ENCODE measurements around the gene PDE6H.
A peak's percentile ranks its signal among the peaks of the same experiment; 100 is the strongest.

The PDE6H gene

DNA sequence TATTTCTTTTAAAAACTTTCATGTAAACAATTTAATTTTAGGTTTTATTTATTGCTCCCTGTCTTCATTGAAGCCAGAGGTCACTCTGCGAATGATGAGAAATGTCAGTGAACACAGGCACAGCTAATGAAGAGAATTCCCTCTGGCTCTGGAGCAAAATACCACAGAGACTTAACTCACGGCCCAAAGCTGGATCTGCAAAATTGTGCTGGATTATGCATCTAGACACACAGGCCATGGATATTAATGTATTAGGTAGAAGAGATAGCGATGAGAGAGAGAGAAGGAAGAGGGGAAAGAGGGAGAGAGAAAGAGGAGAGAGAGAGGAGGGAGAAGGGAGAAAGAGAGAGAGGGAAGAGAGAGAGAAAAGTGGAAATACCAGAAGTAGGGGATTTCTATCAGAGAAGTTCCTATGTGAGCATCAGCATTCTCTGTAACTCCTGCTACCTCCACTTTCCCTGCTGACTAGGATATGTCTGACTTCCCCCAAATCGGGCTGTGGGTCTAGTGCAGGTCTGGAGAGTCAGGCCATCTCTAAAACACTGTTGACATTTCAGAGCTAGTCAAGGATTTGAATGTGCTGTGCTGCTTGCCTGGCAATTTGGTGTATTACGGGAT, 15.2 kb upstream of the PDE6H start:
- no peak for DNase-seq (ENCODE audit: insufficient read length, low spot score)
- peak; percentile 82 for FAIRE-seq

DNA sequence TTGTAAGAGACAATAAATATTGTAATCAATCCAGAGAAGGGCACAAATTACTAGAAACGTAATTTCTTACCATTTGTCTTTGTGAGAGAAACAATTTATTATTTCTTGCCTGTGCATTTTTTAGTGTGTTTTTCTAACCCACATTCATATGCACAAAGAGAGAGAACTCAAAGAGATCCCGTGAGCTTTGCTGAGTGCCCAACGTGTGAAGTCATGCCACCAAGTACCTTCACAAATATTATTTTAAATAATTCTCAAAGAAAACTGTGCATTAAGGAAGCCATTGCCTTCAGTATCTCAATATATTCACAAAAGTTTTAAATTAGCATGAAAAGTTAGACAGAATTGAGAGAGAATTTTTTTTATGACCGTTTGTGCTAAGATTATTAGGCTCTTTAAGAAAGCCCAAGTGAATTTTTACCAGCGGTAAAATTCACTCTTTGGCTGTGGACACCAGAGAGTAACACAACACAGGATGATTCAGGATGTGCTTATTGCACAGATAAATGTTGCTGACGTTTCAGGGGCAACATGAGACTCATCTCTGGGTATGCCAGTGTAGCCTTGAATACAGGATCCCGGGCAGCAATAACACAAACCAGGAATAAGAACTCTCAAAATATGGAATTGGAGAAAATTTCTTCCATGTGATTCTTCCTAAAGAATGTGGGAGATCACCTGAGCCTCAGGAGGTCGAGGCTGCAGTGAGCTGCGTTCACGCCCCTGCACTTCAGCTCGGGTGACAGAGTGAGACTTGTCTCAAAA, 14.3 kb upstream of the PDE6H start:
- TF ChIP-seq SPI1 (IDR thresholded peaks at IDR 0.05; ENCODE audit: low read depth, low read length), result no peak
- TF ChIP-seq POLR2A (IDR thresholded peaks at IDR 0.05; ENCODE audit: low read depth, low read length), result no peak
- no peak for TF ChIP-seq TAF1 (IDR thresholded peaks at IDR 0.05; ENCODE audit: low read depth, low read length)
- TF ChIP-seq PAX5 (IDR thresholded peaks at IDR 0.05; ENCODE audit: insufficient read depth, low read length, severe bottlenecking), result no peak
- TF ChIP-seq POLR2AphosphoS5 (IDR thresholded peaks at IDR 0.05; ENCODE audit: low read depth, low read length), result no peak
- no peak for TF ChIP-seq POU2F2 (IDR thresholded peaks at IDR 0.05; ENCODE audit: low read depth, low read length)
- FAIRE-seq (peak; percentile 26), DNase-seq (ENCODE audit: insufficient read length, low spot score) (no peak)

More for the DNA sequence above, 15.2 kb upstream of the PDE6H start:
- no peak; the same call in 1 of the 2 replicates for TF ChIP-seq POLR2A (IDR thresholded peaks at IDR 0.05; ENCODE audit: low read depth, low read length)

GRCh38 chr12:14959126-14959440, 13.8 kb upstream of the PDE6H start:
- TF ChIP-seq POLR2A (IDR thresholded peaks at IDR 0.05; ENCODE audit: low read depth, low read length) (no peak), POU2F2 (IDR thresholded peaks at IDR 0.05; ENCODE audit: low read depth, low read length) (no peak), TAF1 (IDR thresholded peaks at IDR 0.05; ENCODE audit: low read depth, low read length) (no peak), SPI1 (IDR thresholded peaks at IDR 0.05; ENCODE audit: low read depth, low read length) (no peak), POLR2AphosphoS5 (IDR thresholded peaks at IDR 0.05; ENCODE audit: low read depth, low read length) (no peak), PAX5 (IDR thresholded peaks at IDR 0.05; ENCODE audit: insufficient read depth, low read length, severe bottlenecking) (no peak)
- DNase-seq (ENCODE audit: insufficient read length, low spot score) (no peak), FAIRE-seq (no peak)

- DNase-seq (ENCODE audit: insufficient read length, low spot score), result no peak
- peak; percentile 84 for FAIRE-seq
Observed at GRCh38 chr12:14959463-14959862, 13.4 kb upstream of the PDE6H start.

GRCh38 chr12:14959916-14960496, 12.8 kb upstream of the PDE6H start:
- TF ChIP-seq PAX5 (IDR thresholded peaks at IDR 0.05; ENCODE audit: insufficient read depth, low read length, severe bottlenecking), result no peak
- peak; percentile 38; the same call in 1 of the 2 replicates for TF ChIP-seq POLR2AphosphoS5 (IDR thresholded peaks at IDR 0.05; ENCODE audit: low read depth, low read length)
- TF ChIP-seq POU2F2 (IDR thresholded peaks at IDR 0.05; ENCODE audit: low read depth, low read length), result no peak
- no peak for TF ChIP-seq TAF1 (IDR thresholded peaks at IDR 0.05; ENCODE audit: low read depth, low read length)
- TF ChIP-seq POLR2A (IDR thresholded peaks at IDR 0.05; ENCODE audit: low read depth, low read length), result peak; percentile 51; the same call in 1 of the 2 replicates
- no peak for TF ChIP-seq SPI1 (IDR thresholded peaks at IDR 0.05; ENCODE audit: low read depth, low read length)
- peak; percentile 20 for FAIRE-seq

More at GRCh38 chr12:14959463-14959862, 13.4 kb upstream of the PDE6H start:
- no peak for TF ChIP-seq POU2F2 (IDR thresholded peaks at IDR 0.05; ENCODE audit: low read depth, low read length)
- TF ChIP-seq POLR2AphosphoS5 (IDR thresholded peaks at IDR 0.05; ENCODE audit: low read depth, low read length), result no peak
- no peak for TF ChIP-seq POLR2A (IDR thresholded peaks at IDR 0.05; ENCODE audit: low read depth, low read length)
- TF ChIP-seq PAX5 (IDR thresholded peaks at IDR 0.05; ENCODE audit: insufficient read depth, low read length, severe bottlenecking), result no peak
- TF ChIP-seq TAF1 (IDR thresholded peaks at IDR 0.05; ENCODE audit: low read depth, low read length), result no peak
- TF ChIP-seq SPI1 (IDR thresholded peaks at IDR 0.05; ENCODE audit: low read depth, low read length), result no peak

DNA sequence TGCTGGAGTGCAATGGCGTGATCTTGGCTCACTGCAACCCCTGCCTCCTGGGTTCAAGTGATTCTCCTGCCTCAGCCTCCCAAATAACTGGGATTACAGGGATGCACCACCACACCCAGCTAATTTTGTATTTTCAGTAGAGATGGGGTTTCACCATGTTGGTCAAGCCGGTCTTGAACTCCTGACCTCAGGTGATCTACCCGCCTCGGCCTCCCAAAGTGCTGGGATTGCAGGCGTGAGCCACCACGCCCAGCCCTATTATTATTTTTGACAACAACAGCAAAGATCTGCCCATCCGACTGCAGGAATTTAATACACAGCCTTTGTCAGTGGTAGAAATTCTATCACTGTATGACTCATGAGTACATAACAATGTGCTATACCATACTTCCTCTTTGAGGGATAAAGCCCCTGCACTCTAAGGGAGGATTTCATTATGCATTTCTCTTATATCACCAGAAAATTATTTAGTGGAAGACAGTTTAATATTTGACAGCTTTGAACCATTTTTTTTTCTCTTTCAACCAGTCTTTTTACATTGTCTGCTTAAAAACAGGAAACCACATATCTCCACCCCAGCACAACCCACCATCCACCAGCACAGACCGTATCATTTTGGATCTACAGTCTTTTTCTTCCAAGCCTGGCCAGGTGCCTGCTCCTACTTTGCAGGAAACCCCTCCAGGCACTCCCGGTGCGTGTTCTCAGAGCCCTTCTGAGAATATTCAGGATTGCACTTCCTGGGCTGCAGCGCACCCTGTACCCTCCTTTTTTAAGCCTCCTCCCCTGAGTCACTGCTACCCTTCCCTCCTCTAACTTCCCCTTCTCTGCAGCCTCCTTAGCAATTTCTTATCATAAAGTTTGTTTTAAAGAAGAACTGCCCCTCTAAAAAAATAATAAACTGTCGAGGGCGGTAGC, 12.0 kb upstream of the PDE6H start:
- FAIRE-seq (peak; percentile 90), DNase-seq (ENCODE audit: insufficient read length, low spot score) (no peak)
- no peak for TF ChIP-seq PAX5 (IDR thresholded peaks at IDR 0.05; ENCODE audit: insufficient read depth, low read length, severe bottlenecking)
- no peak for TF ChIP-seq POU2F2 (IDR thresholded peaks at IDR 0.05; ENCODE audit: low read depth, low read length)
- TF ChIP-seq TAF1 (IDR thresholded peaks at IDR 0.05; ENCODE audit: low read depth, low read length), result 0 out of 2 replicates have a peak, but pooled peaks have one; percentile 5
- no peak for TF ChIP-seq POLR2A (IDR thresholded peaks at IDR 0.05; ENCODE audit: low read depth, low read length)
- no peak for TF ChIP-seq POLR2AphosphoS5 (IDR thresholded peaks at IDR 0.05; ENCODE audit: low read depth, low read length)
- TF ChIP-seq SPI1 (IDR thresholded peaks at IDR 0.05; ENCODE audit: low read depth, low read length), result no peak

More at GRCh38 chr12:14959916-14960496, 12.8 kb upstream of the PDE6H start:
- no peak for DNase-seq (ENCODE audit: insufficient read length, low spot score)

DNA sequence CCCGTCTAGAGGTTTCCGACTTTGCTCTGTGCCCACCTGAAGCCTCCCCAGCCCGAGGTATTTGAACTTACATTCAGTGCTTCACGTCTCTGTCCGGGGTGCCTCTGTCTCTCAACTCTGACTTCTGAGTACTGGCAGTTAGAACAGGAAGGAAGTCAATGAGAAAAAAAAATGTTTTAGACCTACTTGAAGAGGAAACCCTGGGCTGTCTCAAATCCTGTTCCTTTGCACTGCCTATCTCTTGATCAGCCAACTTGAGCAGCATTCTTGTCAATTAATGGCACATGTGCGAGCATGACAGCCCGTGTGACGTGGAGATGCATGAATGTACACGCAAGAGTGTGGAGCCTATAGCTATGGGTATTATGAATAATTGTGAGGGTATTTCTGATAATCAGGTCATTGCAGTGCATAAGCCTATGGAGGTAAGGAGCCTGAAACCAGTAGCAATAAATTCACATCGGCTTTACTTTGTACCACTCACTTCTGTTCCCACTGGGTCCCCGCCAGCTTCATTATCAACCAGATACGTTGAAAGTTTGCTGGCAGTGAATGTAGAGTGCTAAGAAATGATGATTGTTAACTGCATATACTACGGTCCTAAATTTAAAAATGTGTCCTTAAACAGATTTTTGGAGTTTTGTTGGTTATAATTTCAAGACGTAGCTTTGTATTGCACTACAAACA, 11.2 kb upstream of the PDE6H start, which contains the start of gene ARHGDIB:
TSS of gene ARHGDIB (minus strand) at position 136 of the 687 bp plus-strand sequence. CDS start 10,889 bp downstream, outside the sequence.
- TF ChIP-seq POLR2A (IDR thresholded peaks at IDR 0.05; ENCODE audit: low read depth, low read length), result peak; percentile 16; the same call in 1 of the 2 replicates
- peak; percentile 68; the same call in 1 of the 2 replicates for TF ChIP-seq POU2F2 (IDR thresholded peaks at IDR 0.05; ENCODE audit: low read depth, low read length)
- TF ChIP-seq PAX5 (IDR thresholded peaks at IDR 0.05; ENCODE audit: insufficient read depth, low read length, severe bottlenecking), result no peak
- TF ChIP-seq TAF1 (IDR thresholded peaks at IDR 0.05; ENCODE audit: low read depth, low read length), result peak; percentile 43
- TF ChIP-seq POLR2AphosphoS5 (IDR thresholded peaks at IDR 0.05; ENCODE audit: low read depth, low read length), result 0 out of 2 replicates have a peak, but pooled peaks have one; percentile 54
- peak; percentile 61 for TF ChIP-seq SPI1 (IDR thresholded peaks at IDR 0.05; ENCODE audit: low read depth, low read length)
- DNase-seq (ENCODE audit: insufficient read length, low spot score) (no peak), FAIRE-seq (peak; percentile 98)

DNA sequence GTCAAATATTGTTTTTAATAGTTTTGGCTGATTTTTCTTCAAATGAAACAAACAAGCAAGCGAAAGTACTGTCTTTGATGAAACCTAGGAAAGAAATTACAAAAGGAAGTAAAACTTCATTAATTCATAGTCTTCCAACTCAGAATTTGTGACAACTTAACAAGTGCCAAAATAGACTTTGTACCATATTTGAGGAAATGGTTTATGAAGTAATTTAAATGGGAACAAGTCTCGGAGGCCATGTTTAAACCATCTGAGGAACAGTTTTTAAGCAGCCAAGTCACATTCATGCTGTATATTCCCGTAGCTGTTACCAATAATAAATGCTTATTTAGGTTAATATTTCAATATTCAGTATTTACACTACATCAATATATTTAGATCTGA, 10.7 kb upstream of the PDE6H start:
- TF ChIP-seq POU2F2 (IDR thresholded peaks at IDR 0.05; ENCODE audit: low read depth, low read length), result no peak
- no peak for TF ChIP-seq PAX5 (IDR thresholded peaks at IDR 0.05; ENCODE audit: insufficient read depth, low read length, severe bottlenecking)
- TF ChIP-seq TAF1 (IDR thresholded peaks at IDR 0.05; ENCODE audit: low read depth, low read length), result no peak
- TF ChIP-seq POLR2A (IDR thresholded peaks at IDR 0.05; ENCODE audit: low read depth, low read length), result no peak
- no peak for TF ChIP-seq SPI1 (IDR thresholded peaks at IDR 0.05; ENCODE audit: low read depth, low read length)
- FAIRE-seq, result no peak

More for the DNA sequence above, 10.7 kb upstream of the PDE6H start:
- DNase-seq (ENCODE audit: insufficient read length, low spot score), result no peak
